Testis (tissue), 3 donors: Measurements from ENCODE around the gene SRBD1. TPM values are rescaled to one million over a fixed set of nuclear protein-coding genes. Genes with fewer than 3 reads are reported as not detected.

Source experiments
- DNase-seq: peaks from one replicate; pipeline ENCODE4 v3.0.0-alpha.2; 2019
- H3K27ac ChIP-seq, 2 donors: fragments of 200-600 bp; sonication (generic); one replicate each; pipeline ENCODE4 v1.5.1; 2019
- H3K27me3 ChIP-seq: fragments of 200-600 bp; sonication (generic); one replicate; pipeline ENCODE4 v1.5.1; 2019
- H3K36me3 ChIP-seq: fragments of 200-600 bp; sonication (generic); one replicate; pipeline ENCODE4 v1.5.1; 2017; ENCODE audit warnings: low read depth; ENCODE audit errors: missing control alignments
- H3K4me1 ChIP-seq: fragments of 200-600 bp; sonication (generic); one replicate; pipeline ENCODE4 v1.5.1; 2019
- H3K4me3 ChIP-seq, 2 donors: fragments of 200-600 bp; sonication (generic); one replicate each; pipeline ENCODE4 v1.5.1; 2017 to 2019
- H3K9me3 ChIP-seq: fragments of 200-600 bp; sonication (generic); one replicate; pipeline ENCODE4 v1.5.1; 2017
- CTCF ChIP-seq, 3 experiments: fragments of 450-650 bp in 2 of 3; fragments of 200-600 bp in 1 of 3; sonication (generic) in 1 of 3; IDR thresholded peaks; one replicate each; pipeline ENCODE4 v1.5.1; 2016 to 2019; ENCODE audit warnings: antibody characterized with exemption in 3 of 3, mild to moderate bottlenecking in 2 of 3, moderate library complexity in 1 of 3
- POLR2A ChIP-seq: fragments of 450-650 bp; IDR thresholded peaks from one replicate; pipeline ENCODE4 v1.6.1; 2017; ENCODE audit warnings: antibody characterized with exemption, mild to moderate bottlenecking, moderate library complexity
- WGBS, 2 donors: methylation state at CpG; one replicate each; pipeline ENCODE4 v1.1.5; 2018; 5-methylcytosine and 5-hydroxymethylcytosine counted together
- intact Hi-C: fragments of 100-400 bp; cut with DNase I; formaldehyde crosslinking; loops from one replicate; pipeline ENCODE4 v1.15.1; 2023; ENCODE audit warnings: low total_unique reads
- polyA plus RNA-seq: library from polyadenylated mRNA; stranded (reverse); fragments of 350-450 nt; fragmentation: Illumina TruSeq; extraction: RNeasy Lipid Tissue Mini Kit (QIAGEN cat#74804); gene quantifications from one replicate; pipeline ENCODE4 v1.2.3, GENCODE V29; 2014; ENCODE audit warnings: low read depth, low replicate concordance; ENCODE audit not compliant: insufficient read depth
- total RNA-seq, 2 donors: library from RNA; depleted of rRNA; stranded (reverse); fragments of >200 nt; gene quantifications; one replicate each; pipeline ENCODE4 v1.2.3, GENCODE V29; 2016

The SRBD1 gene
- total and polyA plus RNA-seq, 3 donors from 2014 or later, result 9.0 to 29.7 (median 27.8) TPM

- H3K9me3 ChIP-seq, result no peaks in the 10 kb centered on the region
- WGBS, 2 donors, result 88 to 92% methylated on average over 3 of the region's 3 CpGs
Measured at GRCh38 chr2:45379399-45380087, 231.5 kb downstream of the SRBD1 start.

GRCh38 chr2:45373534-45373933, 237.5 kb downstream of the SRBD1 start:
- 88 to 92% methylated on average over 2 of the region's 2 CpGs for WGBS, 2 donors
- intact Hi-C loops, result no loop called here

More at GRCh38 chr2:45379399-45380087, 231.5 kb downstream of the SRBD1 start:
- intact Hi-C loops, result no loop called here
- Histone ChIP-seq H3K27ac (no peak overlapping the region), H3K27me3 (no peaks in the 10 kb centered on the region), H3K4me1 (no peaks in the 10 kb centered on the region), H3K4me3 (no peak overlapping the region), H3K36me3 (no peaks in the 10 kb centered on the region)
- no peak for DNase-seq
- TF ChIP-seq CTCF (IDR thresholded peaks at IDR 0.05) (no peak), POLR2A (no peak)

GRCh38 chr2:45370369-45370768, 240.7 kb downstream of the SRBD1 start:
- 84 to 85% methylated on average over 2 of the region's 2 CpGs for WGBS, 2 donors
- Histone ChIP-seq H3K4me1 (no peaks in the 10 kb centered on the region), H3K27me3 (no peaks in the 10 kb centered on the region), H3K9me3 (no peaks in the 10 kb centered on the region), H3K27ac (no peak overlapping the region), H3K36me3 (no peaks in the 10 kb centered on the region), H3K4me3 (no peak overlapping the region)
- DNase-seq, result no peak
- intact Hi-C loops, result no loop called here
- TF ChIP-seq POLR2A (no peak), CTCF (IDR thresholded peaks at IDR 0.05) (no peak)

More at GRCh38 chr2:45373534-45373933, 237.5 kb downstream of the SRBD1 start:
- no peak for DNase-seq
- Histone ChIP-seq H3K9me3 (no peaks in the 10 kb centered on the region), H3K27me3 (no peaks in the 10 kb centered on the region), H3K27ac (no peak overlapping the region), H3K4me3 (no peak overlapping the region), H3K4me1 (no peaks in the 10 kb centered on the region), H3K36me3 (no peaks in the 10 kb centered on the region)
- no peak for TF ChIP-seq POLR2A
- TF ChIP-seq CTCF (IDR thresholded peaks at IDR 0.05), result no peak

GRCh38 chr2:45368792-45369191, 242.3 kb downstream of the SRBD1 start:
- Histone ChIP-seq H3K27me3 (no peaks in the 10 kb centered on the region), H3K27ac (no peak overlapping the region), H3K4me1 (no peaks in the 10 kb centered on the region), H3K4me3 (no peak overlapping the region), H3K9me3 (no peaks in the 10 kb centered on the region), H3K36me3 (no peaks in the 10 kb centered on the region)
- TF ChIP-seq POLR2A (no peak), CTCF (IDR thresholded peaks at IDR 0.05) (no peak)
- WGBS, 2 donors, result 82% methylated on average over 1 of the region's 1 CpG
- no peak for DNase-seq
- intact Hi-C loops, result no loop called here

GRCh38 chr2:45361666-45362065, 249.4 kb downstream of the SRBD1 start:
- H3K27me3 ChIP-seq, result no peaks in the 10 kb centered on the region
- no peaks in the 10 kb centered on the region for H3K4me1 ChIP-seq
- H3K4me3 ChIP-seq, result no peak overlapping the region
- no peaks in the 10 kb centered on the region for H3K36me3 ChIP-seq
- 68 to 84% methylated on average over 2 of the region's 2 CpGs for WGBS, 2 donors
- DNase-seq, result no peak
- H3K27ac ChIP-seq, result no peak overlapping the region
- intact Hi-C loops, result no loop called here
- no peak for TF ChIP-seq CTCF (IDR thresholded peaks at IDR 0.05)
- no peak for TF ChIP-seq POLR2A
- no peaks in the 10 kb centered on the region for H3K9me3 ChIP-seq
